Liver (tissue), 9 donors: ENCODE measurements around the gene TENT4B. TPM values are rescaled to one million over a fixed set of nuclear protein-coding genes. Genes with fewer than 3 reads are reported as not detected.

Experiments used
- DNase-seq: peaks from one replicate; pipeline ENCODE4 v3.0.0-alpha.2; 2017; ENCODE audit warnings: low spot score
- H3K27ac ChIP-seq, 2 donors: one replicate each; pipeline ENCODE4 v1.7.0; 2013; ENCODE audit warnings: inconsistent platforms in 2 of 2, low read length in 2 of 2, control low read depth in 1 of 2, low read depth in 1 of 2, mild to moderate bottlenecking in 1 of 2
- H3K27me3 ChIP-seq, 4 donors: one replicate each; pipeline versions ENCODE4 v1.6.1 to v1.7.0; 2013; ENCODE audit warnings: low read length in 3 of 4, inconsistent platforms in 1 of 4, mild to moderate bottlenecking in 1 of 4, moderate library complexity in 1 of 4; ENCODE audit not compliant: control insufficient read depth in 4 of 4, insufficient read depth in 4 of 4
- H3K36me3 ChIP-seq, 4 donors: one replicate each; pipeline versions ENCODE4 v1.6.1 to v1.7.0; 2013; ENCODE audit warnings: low read length in 3 of 4, mild to moderate bottlenecking in 3 of 4, low read depth in 1 of 4, moderate library complexity in 1 of 4; ENCODE audit not compliant: control insufficient read depth in 4 of 4, insufficient read depth in 3 of 4
- H3K4me1 ChIP-seq, 4 donors: one replicate each; pipeline versions ENCODE4 v1.6.1 to v1.7.0; 2013; ENCODE audit warnings: low read length in 3 of 4, mild to moderate bottlenecking in 3 of 4, moderate library complexity in 1 of 4; ENCODE audit not compliant: control insufficient read depth in 4 of 4, insufficient read depth in 4 of 4
- H3K4me3 ChIP-seq, 3 donors: one replicate each; pipeline versions ENCODE4 v1.6.1 to v1.7.0; 2013; ENCODE audit warnings: low read length in 3 of 3, control low read depth in 1 of 3, low read depth in 1 of 3, mild to moderate bottlenecking in 1 of 3
- H3K9ac ChIP-seq, 2 donors: one replicate each; pipeline ENCODE4 v1.7.0; 2013; ENCODE audit warnings: low read length in 2 of 2, mild to moderate bottlenecking in 2 of 2, moderate library complexity in 2 of 2, control low read depth in 1 of 2, low read depth in 1 of 2
- H3K9me3 ChIP-seq, 4 donors: one replicate each; pipeline versions ENCODE4 v1.6.1 to v1.7.0; 2013; ENCODE audit warnings: low read length in 3 of 4; ENCODE audit not compliant: control insufficient read depth in 4 of 4
- ATF3 ChIP-seq: IDR thresholded peaks from 2 replicates; pipeline ENCODE4 v1.6.1; 2016; ENCODE audit warnings: antibody characterized with exemption
- CTCF ChIP-seq: fragments of 150-350 bp; IDR thresholded peaks from 2 replicates; pipeline ENCODE4 v1.5.1; 2017; ENCODE audit warnings: improper control_type of control experiment, low read depth, low read length; ENCODE audit not compliant: missing input control
- EGR1 ChIP-seq, 2 donors: IDR thresholded peaks; 2 replicates each; pipeline ENCODE4 v1.6.1; 2016 to 2018; ENCODE audit warnings: antibody characterized with exemption in 2 of 2, low read depth in 2 of 2
- FOXA1 ChIP-seq: IDR thresholded peaks from 2 replicates; pipeline ENCODE4 v1.6.1; 2016; ENCODE audit warnings: antibody characterized with exemption
- FOXA2 ChIP-seq: IDR thresholded peaks from 2 replicates; pipeline ENCODE4 v1.6.1; 2016; ENCODE audit warnings: antibody characterized with exemption
- GABPA ChIP-seq, 2 donors: IDR thresholded peaks in 1 of 2; conservative IDR thresholded peaks in 1 of 2; 2 replicates each; pipeline ENCODE4 v1.6.1; 2016; ENCODE audit warnings: antibody characterized with exemption in 2 of 2, mild to moderate bottlenecking in 1 of 2, moderate library complexity in 1 of 2
- HNF4A ChIP-seq, 2 donors: conservative IDR thresholded peaks; 2 replicates each; pipeline ENCODE4 v1.6.1; 2016; ENCODE audit warnings: antibody characterized with exemption in 2 of 2, mild to moderate bottlenecking in 2 of 2
- MAX ChIP-seq: IDR thresholded peaks from 2 replicates; pipeline ENCODE4 v1.6.1; 2016; ENCODE audit warnings: antibody characterized with exemption
- NR2F2 ChIP-seq: IDR thresholded peaks from 2 replicates; pipeline ENCODE4 v1.6.1; 2016; ENCODE audit warnings: antibody characterized with exemption
- RAD21 ChIP-seq, 2 donors: IDR thresholded peaks; 2 replicates each; pipeline ENCODE4 v1.6.1; 2016; ENCODE audit warnings: antibody characterized with exemption in 2 of 2, mild to moderate bottlenecking in 2 of 2
- REST ChIP-seq: IDR thresholded peaks from 2 replicates; pipeline ENCODE4 v1.6.1; 2016; ENCODE audit warnings: antibody characterized with exemption, mild to moderate bottlenecking
- RXRA ChIP-seq, 2 donors: IDR thresholded peaks; 2 replicates each; pipeline ENCODE4 v1.6.1; 2017 to 2018; ENCODE audit warnings: antibody characterized with exemption in 2 of 2, mild to moderate bottlenecking in 1 of 2
- SP1 ChIP-seq: IDR thresholded peaks from 2 replicates; pipeline ENCODE4 v1.6.1; 2018; ENCODE audit warnings: antibody characterized with exemption, mild to moderate bottlenecking
- TAF1 ChIP-seq: conservative IDR thresholded peaks from 2 replicates; pipeline ENCODE4 v1.6.1; 2016; ENCODE audit warnings: antibody characterized with exemption, mild to moderate bottlenecking
- YY1 ChIP-seq: IDR thresholded peaks from 2 replicates; pipeline ENCODE4 v1.6.1; 2016; ENCODE audit warnings: antibody characterized with exemption, mild to moderate bottlenecking
- ZBTB33 ChIP-seq: IDR thresholded peaks from 2 replicates; pipeline ENCODE4 v1.6.1; 2016; ENCODE audit warnings: antibody characterized with exemption
- WGBS: extraction: QIAGEN DNeasy Blood & Tissue Kit; methylation state at CpG from one replicate; pipeline ENCODE4 v1.1.7; 2013; 5-methylcytosine and 5-hydroxymethylcytosine counted together
- polyA plus RNA-seq, 2 donors: library from polyadenylated mRNA; stranded (reverse) in 1 of 2; unstranded in 1 of 2; fragments of 200-250 nt in 1 of 2; fragments of >200 nt in 1 of 2; fragmentation: Nextera tagmentation in 1 of 2; extraction: Ambion mirVana in 1 of 2; gene quantifications; one replicate each; pipeline versions ENCODE4 v1.2.1 to v1.2.3, GENCODE V29; 2013 to 2015
- total RNA-seq, 2 donors: library from RNA; depleted of rRNA; stranded (reverse); fragments of >200 nt; gene quantifications; one replicate each; pipeline ENCODE4 v1.2.3, GENCODE V29; 2014
- donor health status: healthy.
- donor health status: healthy.
- donor health status: healthy.
- donor health status: healthy.
- donor health status: healthy.

Gene TENT4B
- total and polyA plus RNA-seq, 4 donors, result 4.2 to 10.8 (median 7.9) TPM

GRCh38 chr16:50252874-50253513 is 99.9 kb downstream of the TENT4B start:
- DNase-seq, result no peak
- H3K9ac ChIP-seq, result no peak overlapping the region

More at GRCh38 chr16:50252874-50253513, 99.9 kb downstream of the TENT4B start:
- Histone ChIP-seq H3K27me3 (no peaks in the 10 kb centered on the region), H3K27ac (no peak overlapping the region), H3K4me3 (no peak overlapping the region), H3K36me3 (no peaks in the 10 kb centered on the region), H3K9me3 (no peaks in the 10 kb centered on the region), H3K4me1 (no peaks in the 10 kb centered on the region)
- TF ChIP-seq NR2F2, result no peak
- TF ChIP-seq REST, result no peak
- no peak for TF ChIP-seq RXRA (IDR thresholded peaks at IDR 0.05)
- no peak for TF ChIP-seq GABPA (IDR thresholded peaks at IDR 0.05 in 1 of 2, conservative IDR thresholded peaks at IDR 0.05 in 1 of 2)
- TF ChIP-seq TAF1, result no peak
- no peak for TF ChIP-seq YY1
- no peak for TF ChIP-seq HNF4A (conservative IDR thresholded peaks at IDR 0.05)
- TF ChIP-seq FOXA1, result no peak
- no peak for TF ChIP-seq CTCF
- no peak for TF ChIP-seq ZBTB33
- TF ChIP-seq ATF3, result no peak
- TF ChIP-seq EGR1 (IDR thresholded peaks at IDR 0.05; ENCODE audit: low read depth in 2 of 2), result no peak
- no peak for TF ChIP-seq MAX
- TF ChIP-seq FOXA2, result no peak
- TF ChIP-seq RAD21 (IDR thresholded peaks at IDR 0.05), result no peak
- no peak for TF ChIP-seq SP1
- 82% methylated on average over 12 of the region's 12 CpGs for WGBS
